HCT116 (cell line): ENCODE results near the gene SULT2B1. TPM values are rescaled to one million over a fixed set of nuclear protein-coding genes. Genes with fewer than 3 reads are reported as not detected.

ENCODE experiments used
- ATAC-seq: fragments of 200-7000 bp; cut with Tn5 transposase; 2 replicates; pipeline ENCODE4 v1.9.1; 2020; ENCODE audit warnings: mild to moderate bottlenecking, moderate library complexity
- BruUV-seq: library from RNA; stranded (reverse); fragments of 400-500 nt; replicated peaks from 2 replicates; lab custom pipeline; 2021; lab: Mats Ljungman, UMichigan
- CTCF ChIA-PET: fragments of 300-600 bp; sonication (Branson Sonifier 250); formaldehyde crosslinking; loops from one replicate; lab custom pipeline; 2021; ENCODE audit warnings: antibody characterized with exemption; lab: Charles Lee
- POLR2A ChIA-PET: fragments of 300-600, 350-600 bp; sonication (Branson Sonifier 250); formaldehyde crosslinking; loops from one replicate; lab custom pipeline; 2021; ENCODE audit warnings: antibody characterized with exemption; lab: Charles Lee
- RAD21 ChIA-PET, 2 experiments: fragments of 300-600 bp; sonication (Branson Sonifier 250); formaldehyde crosslinking; loops; one replicate each; lab custom pipeline; 2023; ENCODE audit warnings: low total read pairs in 2 of 2; ENCODE audit not compliant: uncharacterized antibody in 2 of 2, unreplicated experiment in 2 of 2, low non-redundant PET in 1 of 2; lab: Charles Lee
- DNase-seq: peaks from one replicate; pipeline ENCODE4 v3.0.0-alpha.2; 2010; ENCODE audit warnings: low read depth, low spot score
- H2AFZ ChIP-seq: fragments of 200-600 bp; shearing (Covaris generic), sonication (generic); 2 replicates; pipeline ENCODE4 v1.6.1; 2017; ENCODE audit warnings: low read depth, mixed run types, mixed read lengths, antibody characterized with exemption, low read length; ENCODE audit not compliant: poor library complexity, severe bottlenecking
- H3K27ac ChIP-seq: 2 replicates; pipeline ENCODE4 v1.5.1; 2012; ENCODE audit warnings: low read depth, low read length
- H3K27me3 ChIP-seq: fragments of 200-600 bp; sonication (generic); 2 replicates; pipeline ENCODE4 v1.6.1; 2016; ENCODE audit warnings: mixed run types, low read length, mixed read lengths; ENCODE audit not compliant: insufficient read depth
- H3K36me3 ChIP-seq, 2 experiments: fragments of 200-500 bp in 1 of 2; fragments of 200-600 bp in 1 of 2; sonication (Bioruptor generic) in 1 of 2; sonication (generic) in 1 of 2; 2 replicates each; pipeline versions ENCODE4 v1.5.1 to v1.6.1; 2014 to 2016; ENCODE audit warnings: low read length in 2 of 2, inconsistent platforms in 1 of 2, mixed read lengths in 1 of 2, mixed run types in 1 of 2; ENCODE audit not compliant: insufficient read depth in 2 of 2, control insufficient read depth in 1 of 2
- H3K4me1 ChIP-seq, 2 experiments: fragments of 200-600 bp in 1 of 2; sonication (generic) in 1 of 2; 2 replicates each; pipeline versions ENCODE4 v1.5.1 to v1.6.1; 2012 to 2017; ENCODE audit warnings: low read length in 2 of 2, inconsistent platforms in 1 of 2, mild to moderate bottlenecking in 1 of 2, mixed read lengths in 1 of 2, mixed run types in 1 of 2, moderate library complexity in 1 of 2; ENCODE audit not compliant: insufficient read depth in 2 of 2, control insufficient read depth in 1 of 2
- H3K4me2 ChIP-seq: fragments of 200-600 bp; sonication (generic); 2 replicates; pipeline ENCODE4 v1.6.1; 2017; ENCODE audit warnings: mixed run types, low read length, mixed read lengths
- H3K4me3 ChIP-seq, 2 experiments: fragments of 200-600 bp in 1 of 2; sonication (generic) in 1 of 2; replicated peaks in 1 of 2; 2 replicates each; pipeline ENCODE4 v1.5.1; 2011 to 2016; ENCODE audit warnings: low read length in 2 of 2, control low read depth in 1 of 2, low read depth in 1 of 2, mild to moderate bottlenecking in 1 of 2, mixed read lengths in 1 of 2, mixed run types in 1 of 2
- H3K79me2 ChIP-seq: fragments of 200-600 bp; sonication (generic); 2 replicates; pipeline ENCODE4 v1.6.1; 2017; ENCODE audit warnings: mild to moderate bottlenecking, mixed run types, low read length, moderate library complexity, mixed read lengths; ENCODE audit not compliant: insufficient read depth
- H3K9ac ChIP-seq: fragments of 200-600 bp; sonication (generic); 2 replicates; pipeline ENCODE4 v1.6.1; 2016; ENCODE audit warnings: low read length, mixed read lengths
- H3K9me2 ChIP-seq: fragments of 200-600 bp; sonication (generic), shearing (Covaris generic); 2 replicates; pipeline ENCODE4 v1.6.1; 2017; ENCODE audit warnings: mixed run types, mild to moderate bottlenecking, moderate library complexity; ENCODE audit not compliant: insufficient read depth
- H3K9me3 ChIP-seq, 2 experiments: fragments of 200-500 bp in 1 of 2; fragments of 200-600 bp in 1 of 2; sonication (Bioruptor generic) in 1 of 2; sonication (generic) in 1 of 2; 2 replicates each; pipeline ENCODE4 v1.6.1; 2014 to 2017; ENCODE audit warnings: low read length in 2 of 2, mixed read lengths in 2 of 2, inconsistent platforms in 1 of 2, low read depth in 1 of 2, mild to moderate bottlenecking in 1 of 2, mixed run types in 1 of 2, moderate library complexity in 1 of 2; ENCODE audit not compliant: control insufficient read depth in 1 of 2, insufficient read depth in 1 of 2
- H4K20me1 ChIP-seq: fragments of 200-600 bp; sonication (generic), shearing (Covaris generic); 2 replicates; pipeline ENCODE4 v1.6.1; 2017; ENCODE audit warnings: mixed run types, mild to moderate bottlenecking, moderate library complexity; ENCODE audit not compliant: insufficient read depth
- CBX3 ChIP-seq: IDR thresholded peaks from 2 replicates; pipeline ENCODE4 v1.6.1; 2012; ENCODE audit warnings: low read depth
- CEBPB ChIP-seq: IDR thresholded peaks from 2 replicates; pipeline ENCODE4 v1.6.1; 2012; ENCODE audit warnings: low read depth
- EGR1 ChIP-seq: IDR thresholded peaks from 2 replicates; pipeline ENCODE4 v1.6.1; 2012; ENCODE audit warnings: low read depth
- ELF1 ChIP-seq: IDR thresholded peaks from 2 replicates; pipeline ENCODE4 v1.6.1; 2012; ENCODE audit warnings: low read depth, borderline replicate concordance
- EZH2 ChIP-seq: fragments of 200-600 bp; sonication (generic); IDR thresholded peaks from 2 replicates; pipeline ENCODE4 v1.6.1; 2017; ENCODE audit warnings: antibody characterized with exemption, mixed run types
- EZH2phosphoT487 ChIP-seq: fragments of 200-600 bp; IDR thresholded peaks from 2 replicates; pipeline ENCODE4 v1.6.1; 2018; ENCODE audit warnings: antibody characterized with exemption, borderline replicate concordance
- RAD21 ChIP-seq: IDR thresholded peaks from 2 replicates; pipeline ENCODE4 v1.6.1; 2012; ENCODE audit warnings: low read depth, mild to moderate bottlenecking
- SIN3A ChIP-seq: IDR thresholded peaks from 2 replicates; pipeline ENCODE4 v1.6.1; 2012; ENCODE audit warnings: low read depth
- SP1 ChIP-seq: IDR thresholded peaks from 2 replicates; pipeline ENCODE4 v1.6.1; 2012; ENCODE audit warnings: low read depth
- TCF7L2 ChIP-seq: IDR thresholded peaks from 2 replicates; pipeline ENCODE4 v1.7.0; 2011; ENCODE audit warnings: borderline replicate concordance, inconsistent platforms; ENCODE audit not compliant: insufficient read depth, insufficient read length; ENCODE audit errors: extremely low read depth
- YY1 ChIP-seq: IDR thresholded peaks from 2 replicates; pipeline ENCODE4 v1.6.1; 2011; ENCODE audit warnings: low read length, low read depth, moderate library complexity, mild to moderate bottlenecking; ENCODE audit not compliant: insufficient replicate concordance; ENCODE audit errors: extremely low read depth
- ZFX ChIP-seq: fragments of 450-650 bp; IDR thresholded peaks from 2 replicates; pipeline ENCODE4 v1.6.1; 2017
- ZNF274 ChIP-seq: fragments of 200-500 bp; sonication (Bioruptor generic); IDR thresholded peaks from 2 replicates; pipeline ENCODE4 v1.6.1; 2014; ENCODE audit warnings: mild to moderate bottlenecking, low read depth, low read length, inconsistent platforms
- intact Hi-C: fragments of 100-400 bp; cut with micrococcal nuclease; formaldehyde crosslinking; loops from 2 replicates; pipeline ENCODE4 v1.10.0; 2022
- total RNA-seq: library from RNA; stranded (reverse); gene quantifications from one replicate; pipeline ENCODE4 v1.2.1, GENCODE V29; 2021; ENCODE audit not compliant: unreplicated experiment
- TF ChIP-seq, protein P1 (sequence below): IDR thresholded peaks from 2 replicates; pipeline ENCODE4 v1.6.1; 2012
- TF ChIP-seq, protein P2 (sequence below): IDR thresholded peaks from 2 replicates; pipeline ENCODE4 v1.6.1; 2012
- TF ChIP-seq, protein P3 (sequence below): IDR thresholded peaks from 2 replicates; pipeline ENCODE4 v1.6.1; 2011; ENCODE audit warnings: mild to moderate bottlenecking, low read length, moderate library complexity; ENCODE audit not compliant: insufficient replicate concordance; ENCODE audit errors: extremely low read depth
- TF ChIP-seq, protein P4 (sequence below): IDR thresholded peaks from 2 replicates; pipeline ENCODE4 v1.6.1; 2012; ENCODE audit warnings: low read depth

The SULT2B1 gene
- total RNA-seq, 1 experiment from 2014 or later: 4.8 TPM

DNA sequence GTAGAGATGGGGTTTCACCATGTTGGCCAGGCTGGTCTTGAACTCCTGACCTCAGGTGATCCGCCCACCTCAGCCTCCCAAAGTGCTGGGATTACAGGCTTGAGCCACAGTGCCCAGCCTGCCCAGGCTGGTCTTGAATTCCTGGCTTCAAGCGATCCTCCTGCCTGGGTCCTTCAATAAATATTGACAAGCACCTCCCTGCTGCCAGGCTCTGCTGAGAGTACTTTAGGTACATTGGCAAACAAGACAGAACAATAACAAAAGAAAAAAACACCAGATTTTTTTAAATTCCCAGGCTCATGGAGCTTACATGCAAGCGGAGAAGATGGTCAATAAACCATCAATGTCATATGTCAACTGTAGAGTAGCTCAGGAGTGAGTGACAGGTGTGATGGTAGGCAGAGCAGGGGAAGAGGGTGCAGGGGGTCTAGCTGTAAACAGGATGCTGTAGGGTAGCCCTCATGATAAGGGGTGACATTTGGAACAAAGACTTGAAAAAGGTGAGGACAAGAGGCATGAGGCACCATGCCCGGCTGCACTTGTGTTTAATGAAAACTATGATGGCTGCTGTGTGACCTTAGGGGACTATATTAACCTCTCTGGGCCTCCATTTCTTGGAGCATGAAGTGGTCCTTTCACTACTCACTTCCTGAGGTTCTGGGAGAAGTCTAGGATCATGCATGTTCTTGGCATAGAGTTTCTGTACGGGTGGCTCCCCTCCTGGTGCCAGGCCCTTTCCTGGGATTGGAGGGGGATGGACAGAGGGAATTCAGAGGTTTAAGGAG, 19.6 kb downstream of the SULT2B1 start:
- CTCF ChIA-PET: interaction anchor here (0.7 kb wide), 1 partner anchor 17 kb away, joined by 3 read pairs; no protein-coding TSS in a partner anchor

More for the DNA sequence above, 19.6 kb downstream of the SULT2B1 start:
- TF ChIP-seq, protein P1, sequence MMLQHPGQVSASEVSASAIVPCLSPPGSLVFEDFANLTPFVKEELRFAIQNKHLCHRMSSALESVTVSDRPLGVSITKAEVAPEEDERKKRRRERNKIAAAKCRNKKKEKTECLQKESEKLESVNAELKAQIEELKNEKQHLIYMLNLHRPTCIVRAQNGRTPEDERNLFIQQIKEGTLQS: no peak
- TF ChIP-seq SP1 (no peak), ZNF274 (no peak), YY1 (no peak), ELF1 (no peak), EZH2phosphoT487 (no peak), TCF7L2 (no peak), CBX3 (no peak), EZH2 (no peak), SIN3A (no peak), ZFX (no peak), EGR1 (no peak), CEBPB (no peak), RAD21 (no peak)
- TF ChIP-seq, protein P2, sequence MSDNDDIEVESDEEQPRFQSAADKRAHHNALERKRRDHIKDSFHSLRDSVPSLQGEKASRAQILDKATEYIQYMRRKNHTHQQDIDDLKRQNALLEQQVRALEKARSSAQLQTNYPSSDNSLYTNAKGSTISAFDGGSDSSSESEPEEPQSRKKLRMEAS: no peak
- TF ChIP-seq, protein P3, sequence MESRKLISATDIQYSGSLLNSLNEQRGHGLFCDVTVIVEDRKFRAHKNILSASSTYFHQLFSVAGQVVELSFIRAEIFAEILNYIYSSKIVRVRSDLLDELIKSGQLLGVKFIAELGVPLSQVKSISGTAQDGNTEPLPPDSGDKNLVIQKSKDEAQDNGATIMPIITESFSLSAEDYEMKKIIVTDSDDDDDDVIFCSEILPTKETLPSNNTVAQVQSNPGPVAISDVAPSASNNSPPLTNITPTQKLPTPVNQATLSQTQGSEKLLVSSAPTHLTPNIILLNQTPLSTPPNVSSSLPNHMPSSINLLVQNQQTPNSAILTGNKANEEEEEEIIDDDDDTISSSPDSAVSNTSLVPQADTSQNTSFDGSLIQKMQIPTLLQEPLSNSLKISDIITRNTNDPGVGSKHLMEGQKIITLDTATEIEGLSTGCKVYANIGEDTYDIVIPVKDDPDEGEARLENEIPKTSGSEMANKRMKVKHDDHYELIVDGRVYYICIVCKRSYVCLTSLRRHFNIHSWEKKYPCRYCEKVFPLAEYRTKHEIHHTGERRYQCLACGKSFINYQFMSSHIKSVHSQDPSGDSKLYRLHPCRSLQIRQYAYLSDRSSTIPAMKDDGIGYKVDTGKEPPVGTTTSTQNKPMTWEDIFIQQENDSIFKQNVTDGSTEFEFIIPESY: no peak
- TF ChIP-seq, protein P4, sequence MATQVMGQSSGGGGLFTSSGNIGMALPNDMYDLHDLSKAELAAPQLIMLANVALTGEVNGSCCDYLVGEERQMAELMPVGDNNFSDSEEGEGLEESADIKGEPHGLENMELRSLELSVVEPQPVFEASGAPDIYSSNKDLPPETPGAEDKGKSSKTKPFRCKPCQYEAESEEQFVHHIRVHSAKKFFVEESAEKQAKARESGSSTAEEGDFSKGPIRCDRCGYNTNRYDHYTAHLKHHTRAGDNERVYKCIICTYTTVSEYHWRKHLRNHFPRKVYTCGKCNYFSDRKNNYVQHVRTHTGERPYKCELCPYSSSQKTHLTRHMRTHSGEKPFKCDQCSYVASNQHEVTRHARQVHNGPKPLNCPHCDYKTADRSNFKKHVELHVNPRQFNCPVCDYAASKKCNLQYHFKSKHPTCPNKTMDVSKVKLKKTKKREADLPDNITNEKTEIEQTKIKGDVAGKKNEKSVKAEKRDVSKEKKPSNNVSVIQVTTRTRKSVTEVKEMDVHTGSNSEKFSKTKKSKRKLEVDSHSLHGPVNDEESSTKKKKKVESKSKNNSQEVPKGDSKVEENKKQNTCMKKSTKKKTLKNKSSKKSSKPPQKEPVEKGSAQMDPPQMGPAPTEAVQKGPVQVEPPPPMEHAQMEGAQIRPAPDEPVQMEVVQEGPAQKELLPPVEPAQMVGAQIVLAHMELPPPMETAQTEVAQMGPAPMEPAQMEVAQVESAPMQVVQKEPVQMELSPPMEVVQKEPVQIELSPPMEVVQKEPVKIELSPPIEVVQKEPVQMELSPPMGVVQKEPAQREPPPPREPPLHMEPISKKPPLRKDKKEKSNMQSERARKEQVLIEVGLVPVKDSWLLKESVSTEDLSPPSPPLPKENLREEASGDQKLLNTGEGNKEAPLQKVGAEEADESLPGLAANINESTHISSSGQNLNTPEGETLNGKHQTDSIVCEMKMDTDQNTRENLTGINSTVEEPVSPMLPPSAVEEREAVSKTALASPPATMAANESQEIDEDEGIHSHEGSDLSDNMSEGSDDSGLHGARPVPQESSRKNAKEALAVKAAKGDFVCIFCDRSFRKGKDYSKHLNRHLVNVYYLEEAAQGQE: no peak
- TF ChIP-seq, all 23 proteins: peak for 0
- ChIA-PET POLR2A (no interaction called here), RAD21 (interaction anchor here in 1 of 2 experiments (0.8 kb wide), 1 partner anchor 66 kb away, joined by 3 read pairs; no protein-coding TSS in a partner anchor)
- Histone ChIP-seq H3K27me3 (no peaks in the 10 kb centered on the region), H3K36me3 (no peaks in the 10 kb centered on the region), H3K9ac (no peak overlapping the region), H3K4me2 (0 out of 2 replicates have a peak overlapping the region, but pooled peaks have one; percentile 22), H3K4me1 (peaks cover 45 to 78% of the 10 kb centered on the region in 2 experiments), H4K20me1 (no peaks in the 10 kb centered on the region), H3K4me3 (no peak overlapping the region), H3K9me3 (no peaks in the 10 kb centered on the region), H3K27ac (no peak overlapping the region), H3K9me2 (no peaks in the 10 kb centered on the region), H3K79me2 (no peaks in the 10 kb centered on the region), H2AFZ (no peak overlapping the region)
- BruUV-seq: no TSS peak
- no peak for ATAC-seq
- intact Hi-C loops: no loop called here
- no peak for DNase-seq
